CD4-positive, alpha-beta T cell (primary cell): Measurements from ENCODE around the gene BCL2L1. TPM values are rescaled to one million over a fixed set of nuclear protein-coding genes. Genes with fewer than 3 reads are reported as not detected.

Experiments
- ATAC-seq: fragments of 200-7000 bp; cut with Tn5 transposase; one replicate; pipeline ENCODE4 v1.10.0; 2022; ENCODE audit warnings: mild to moderate bottlenecking; ENCODE audit not compliant: poor library complexity
- CTCF ChIA-PET: fragments of 350-600 bp; sonication (Branson Sonifier 250); formaldehyde crosslinking; loops from one replicate; lab custom pipeline; 2021; ENCODE audit warnings: antibody characterized with exemption, inconsistent platforms; lab: Charles Lee
- POLR2A ChIA-PET: fragments of 350-600 bp; sonication (Branson Sonifier 250); formaldehyde crosslinking; loops from one replicate; lab custom pipeline; 2021; ENCODE audit warnings: antibody characterized with exemption, inconsistent platforms; lab: Charles Lee
- DNase-seq, 14 experiments: peaks; one replicate each; pipeline ENCODE4 v3.0.0-alpha.2; 2013 to 2020; ENCODE audit warnings: mixed read lengths in 2 of 14
- H3K27ac ChIP-seq, 2 donors: one replicate each; pipeline versions ENCODE4 v1.5.1 to v1.7.0; 2013; ENCODE audit warnings: low read length in 2 of 2, low read depth in 1 of 2, mild to moderate bottlenecking in 1 of 2
- H3K27me3 ChIP-seq, 2 experiments: 1 replicate in 1 of 2; 2 replicates in 1 of 2; pipeline versions ENCODE4 v1.6.1 to v1.7.0; 2013; ENCODE audit warnings: low read length in 2 of 2, control low read depth in 1 of 2, mild to moderate bottlenecking in 1 of 2, moderate library complexity in 1 of 2; ENCODE audit not compliant: insufficient read depth in 2 of 2, control insufficient read depth in 1 of 2
- H3K36me3 ChIP-seq: one replicate; pipeline ENCODE4 v1.6.1; 2013; ENCODE audit warnings: low read length, control low read depth; ENCODE audit not compliant: insufficient read depth
- H3K4me1 ChIP-seq: one replicate; pipeline ENCODE4 v1.6.1; 2013; ENCODE audit warnings: low read length, control low read depth; ENCODE audit not compliant: insufficient read depth
- H3K4me3 ChIP-seq: one replicate; pipeline ENCODE4 v1.5.1; 2013; ENCODE audit warnings: mild to moderate bottlenecking, low read length, moderate library complexity
- H3K9me3 ChIP-seq, 2 experiments: 1 replicate in 1 of 2; 2 replicates in 1 of 2; pipeline versions ENCODE4 v1.6.1 to v1.7.0; 2013; ENCODE audit warnings: low read length in 2 of 2, mild to moderate bottlenecking in 2 of 2, control low read depth in 1 of 2, moderate library complexity in 1 of 2; ENCODE audit not compliant: control insufficient read depth in 1 of 2, insufficient read depth in 1 of 2
- H3K27ac Mint-ChIP-seq: one replicate; pipeline ENCODE4 v1.8.0; 2020; ENCODE audit warnings: mixed read lengths
- H3K27me3 Mint-ChIP-seq: one replicate; pipeline ENCODE4 v1.8.0; 2021; ENCODE audit warnings: mixed read lengths
- H3K36me3 Mint-ChIP-seq: one replicate; pipeline ENCODE4 v1.8.0; 2021; ENCODE audit warnings: low read depth, mixed read lengths
- H3K4me1 Mint-ChIP-seq: one replicate; pipeline ENCODE4 v1.8.0; 2021; ENCODE audit warnings: low read depth, mixed read lengths
- H3K4me3 Mint-ChIP-seq: one replicate; pipeline ENCODE4 v1.8.0; 2020; ENCODE audit warnings: mild to moderate bottlenecking, mixed read lengths
- H3K9me3 Mint-ChIP-seq: one replicate; pipeline ENCODE4 v1.8.0; 2020; ENCODE audit warnings: mixed read lengths
- intact Hi-C, 2 experiments: fragments of 100-400 bp; cut with DNase I in 1 of 2; cut with micrococcal nuclease in 1 of 2; formaldehyde crosslinking; loops; one replicate each; pipeline versions ENCODE4 v1.15.1 to v1.9.0; 2023 to 2025; cut with DNase I, micrococcal nuclease
- total RNA-seq, 174 experiments: library from RNA in 2 of 174; stranded (reverse) in 2 of 174; gene quantifications; one replicate each; pipeline ENCODE4 v1.2.3 and lab custom pipeline; 2021 to 2026
- TF ChIP-seq, protein P1 (sequence below): fragments of 200-600 bp; IDR thresholded peaks from one replicate; pipeline ENCODE4 v1.8.0; 2022; ENCODE audit warnings: antibody characterized with exemption, mild to moderate bottlenecking

The BCL2L1 gene
- total RNA-seq, 2 experiments from 2014 or later, result 11.8 to 11.9 TPM

DNA sequence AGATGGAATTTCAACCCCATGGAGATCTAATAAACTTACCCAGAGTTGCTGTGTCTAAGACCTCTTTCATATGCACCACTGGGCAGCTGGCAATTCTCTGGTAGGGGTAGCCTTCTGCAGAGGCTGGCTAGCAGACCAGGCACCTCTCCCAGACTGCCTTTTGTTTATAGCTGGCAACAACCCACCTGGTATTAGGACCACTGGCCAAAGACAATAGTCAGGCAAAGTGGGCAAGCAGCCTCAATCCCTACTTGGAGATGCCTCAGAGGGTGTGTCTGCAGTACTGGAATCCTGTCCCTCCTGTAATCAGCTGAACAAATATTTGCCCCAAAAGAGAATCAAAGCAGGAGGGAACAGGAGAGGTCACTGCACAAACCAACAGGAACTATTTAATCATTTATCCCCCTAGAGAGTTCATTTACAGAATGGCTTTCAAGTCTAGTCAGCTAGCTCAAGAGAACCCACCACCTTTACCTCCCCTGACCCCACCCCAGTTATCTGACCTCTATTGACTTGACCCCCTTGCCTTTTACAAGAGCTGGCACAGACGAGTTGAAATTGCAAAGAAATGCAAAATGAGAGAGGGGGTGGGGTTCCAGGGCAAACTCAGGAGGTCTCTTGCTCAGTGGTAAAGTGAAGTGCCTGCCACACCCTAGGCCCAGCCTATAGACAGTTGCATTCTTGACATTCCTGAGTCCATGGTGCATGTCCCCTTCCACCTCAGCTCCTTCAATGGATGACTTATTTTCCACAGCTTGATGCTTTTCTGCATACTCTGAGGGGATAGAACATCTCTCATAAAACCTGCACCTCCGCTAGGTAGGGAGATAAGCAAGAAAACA is 2.8 kb downstream of the BCL2L1 start:
- Mint-ChIP-seq H3K27me3 (no peaks in the 10 kb centered on the region), H3K9me3 (no peaks in the 10 kb centered on the region), H3K4me1 (peaks cover 76% of the 10 kb centered on the region), H3K36me3 (peaks cover 42% of the 10 kb centered on the region), H3K4me3 (peak overlapping the region; percentile 97), H3K27ac (peak overlapping the region; percentile 87)
- intact Hi-C loops, result loop anchor here (5.0 kb wide), 3 partner anchors 43 to 148 kb away; partner anchors contain the start of gene ID1 (in 1 of the 2)
- H3K36me3 ChIP-seq, result peaks cover 23% of the 10 kb centered on the region
- no peak for DNase-seq
- TF ChIP-seq, protein P1, sequence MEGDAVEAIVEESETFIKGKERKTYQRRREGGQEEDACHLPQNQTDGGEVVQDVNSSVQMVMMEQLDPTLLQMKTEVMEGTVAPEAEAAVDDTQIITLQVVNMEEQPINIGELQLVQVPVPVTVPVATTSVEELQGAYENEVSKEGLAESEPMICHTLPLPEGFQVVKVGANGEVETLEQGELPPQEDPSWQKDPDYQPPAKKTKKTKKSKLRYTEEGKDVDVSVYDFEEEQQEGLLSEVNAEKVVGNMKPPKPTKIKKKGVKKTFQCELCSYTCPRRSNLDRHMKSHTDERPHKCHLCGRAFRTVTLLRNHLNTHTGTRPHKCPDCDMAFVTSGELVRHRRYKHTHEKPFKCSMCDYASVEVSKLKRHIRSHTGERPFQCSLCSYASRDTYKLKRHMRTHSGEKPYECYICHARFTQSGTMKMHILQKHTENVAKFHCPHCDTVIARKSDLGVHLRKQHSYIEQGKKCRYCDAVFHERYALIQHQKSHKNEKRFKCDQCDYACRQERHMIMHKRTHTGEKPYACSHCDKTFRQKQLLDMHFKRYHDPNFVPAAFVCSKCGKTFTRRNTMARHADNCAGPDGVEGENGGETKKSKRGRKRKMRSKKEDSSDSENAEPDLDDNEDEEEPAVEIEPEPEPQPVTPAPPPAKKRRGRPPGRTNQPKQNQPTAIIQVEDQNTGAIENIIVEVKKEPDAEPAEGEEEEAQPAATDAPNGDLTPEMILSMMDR, result no peak
- H3K27ac ChIP-seq, result peak overlapping the region in 1 of 2 donors; percentile 19
- no peak for ATAC-seq
- H3K4me1 ChIP-seq, result peaks cover 68% of the 10 kb centered on the region
- H3K9me3 ChIP-seq, result no peaks in the 10 kb centered on the region
- no peaks in the 10 kb centered on the region for H3K27me3 ChIP-seq
- ChIA-PET CTCF (interaction anchor here (0.7 to 7.2 kb wide), 7 partner anchors 20 to 115 kb away, joined by 3 to 197 read pairs (median 3); partner anchors contain the start of gene ID1), POLR2A (interaction anchor here (1.0 to 7.5 kb wide), 5 partner anchors 18 to 58 kb away, joined by 4 to 91 read pairs (median 7); no protein-coding TSS in a partner anchor)
- peak overlapping the region; percentile 99 for H3K4me3 ChIP-seq

DNA sequence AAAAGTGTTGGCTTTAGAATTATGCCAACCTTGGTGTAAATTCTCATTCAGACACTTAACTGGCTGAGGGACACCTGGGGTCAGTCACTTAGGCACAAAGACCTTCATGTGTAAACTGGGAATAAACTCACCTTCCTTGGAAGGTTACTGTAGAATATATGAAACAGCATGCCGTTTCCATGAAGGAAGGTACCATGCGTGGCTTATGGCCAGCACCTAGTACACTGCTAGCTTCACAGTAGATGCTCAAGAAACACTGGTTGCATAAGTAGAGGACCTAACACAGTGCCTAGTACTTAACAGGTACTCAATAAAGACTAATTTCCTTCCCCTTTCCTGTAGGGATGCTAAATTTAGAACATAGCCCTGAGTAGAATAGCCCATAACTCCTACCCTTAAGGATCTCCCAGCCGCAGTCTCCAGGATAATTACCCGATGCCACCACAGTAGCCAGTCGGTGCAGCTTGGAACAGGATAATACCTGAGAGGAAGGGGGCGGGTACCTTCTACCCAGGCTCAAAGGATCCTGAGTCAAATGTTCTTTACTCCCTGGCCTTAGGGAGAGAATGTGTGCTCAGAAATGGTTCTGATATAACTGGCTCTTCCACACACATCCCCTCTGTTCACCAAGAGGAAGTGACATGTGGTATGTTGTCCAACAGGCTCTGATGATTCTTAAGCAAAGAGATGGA is 3.6 kb downstream of the BCL2L1 start:
- intact Hi-C loops, result no loop called here
- peak overlapping the region; percentile 97 for H3K4me3 Mint-ChIP-seq
- ATAC-seq, result no peak
- DNase-seq, result peak in 2 of 14 experiments; percentile 20 to 37
- POLR2A ChIA-PET, result interaction anchor here (1.5 to 7.5 kb wide), 3 partner anchors 17 to 54 kb away, joined by 4 to 91 read pairs (median 4); no protein-coding TSS in a partner anchor
- no peaks in the 10 kb centered on the region for H3K9me3 ChIP-seq
- TF ChIP-seq, protein P1, result no peak
- H3K4me3 ChIP-seq, result peak overlapping the region; percentile 99
- peaks cover 29% of the 10 kb centered on the region for H3K36me3 ChIP-seq
- CTCF ChIA-PET, result interaction anchor here (1.5 to 7.2 kb wide), 2 partner anchors 57 to 114 kb away, joined by 3 to 197 read pairs; partner anchors contain the start of gene ID1
- H3K27ac ChIP-seq, result peak overlapping the region in 1 of 2 donors; percentile 14
- H3K27me3 ChIP-seq, result no peaks in the 10 kb centered on the region
- peaks cover 49% of the 10 kb centered on the region for H3K36me3 Mint-ChIP-seq
- H3K9me3 Mint-ChIP-seq, result no peaks in the 10 kb centered on the region
- H3K4me1 ChIP-seq, result peaks cover 69% of the 10 kb centered on the region
- peak overlapping the region; percentile 87 for H3K27ac Mint-ChIP-seq
- H3K27me3 Mint-ChIP-seq, result no peaks in the 10 kb centered on the region
- peaks cover 81% of the 10 kb centered on the region for H3K4me1 Mint-ChIP-seq
